LNCaP clone FGC (cell line): ENCODE measurements around the gene MUL1.
A peak's percentile ranks its signal among the peaks of the same experiment; 100 is the strongest.
"Not testable (repeated sequence)": the region's sequence is repeated elsewhere in the genome, so short reads cannot be mapped to it uniquely, and the experiment has no call there.

Experiments used
- DNase-seq: peaks from one replicate; pipeline ENCODE4 v3.0.0-alpha.2; 2011; ENCODE audit warnings: low read depth
- H3K4me3 ChIP-seq: 2 replicates; pipeline ENCODE4 v1.5.1; 2011; ENCODE audit warnings: mild to moderate bottlenecking, low read depth, low read length, control low read depth
- TF ChIP-seq, protein P1 (sequence below): IDR thresholded peaks from 2 replicates; pipeline ENCODE4 v1.5.1; 2012; ENCODE audit warnings: mild to moderate bottlenecking; ENCODE audit not compliant: control insufficient read depth, insufficient read depth; ENCODE audit errors: extremely low read depth

Gene MUL1

DNA sequence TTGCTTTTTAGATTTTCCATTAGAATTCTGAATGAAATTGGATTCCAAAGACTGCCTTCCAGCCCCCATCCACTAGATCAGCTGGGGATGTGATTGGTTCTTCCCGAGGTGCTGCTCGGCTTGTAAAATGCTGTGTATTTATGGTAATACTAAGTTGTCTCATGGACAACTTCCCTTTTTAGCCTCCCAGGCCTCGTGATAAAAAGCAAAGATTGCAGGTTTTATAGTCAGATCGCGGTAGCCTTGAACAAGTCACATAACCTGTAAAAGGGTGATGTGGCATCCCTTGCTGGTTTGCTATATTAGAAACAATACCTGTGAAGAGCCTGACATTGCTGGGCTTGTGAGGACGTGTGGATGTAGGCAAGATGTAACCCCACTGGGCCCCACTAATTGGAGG lies 10.4 kb downstream of the MUL1 start:
- DNase-seq: no peak
- TF ChIP-seq, protein P1, sequence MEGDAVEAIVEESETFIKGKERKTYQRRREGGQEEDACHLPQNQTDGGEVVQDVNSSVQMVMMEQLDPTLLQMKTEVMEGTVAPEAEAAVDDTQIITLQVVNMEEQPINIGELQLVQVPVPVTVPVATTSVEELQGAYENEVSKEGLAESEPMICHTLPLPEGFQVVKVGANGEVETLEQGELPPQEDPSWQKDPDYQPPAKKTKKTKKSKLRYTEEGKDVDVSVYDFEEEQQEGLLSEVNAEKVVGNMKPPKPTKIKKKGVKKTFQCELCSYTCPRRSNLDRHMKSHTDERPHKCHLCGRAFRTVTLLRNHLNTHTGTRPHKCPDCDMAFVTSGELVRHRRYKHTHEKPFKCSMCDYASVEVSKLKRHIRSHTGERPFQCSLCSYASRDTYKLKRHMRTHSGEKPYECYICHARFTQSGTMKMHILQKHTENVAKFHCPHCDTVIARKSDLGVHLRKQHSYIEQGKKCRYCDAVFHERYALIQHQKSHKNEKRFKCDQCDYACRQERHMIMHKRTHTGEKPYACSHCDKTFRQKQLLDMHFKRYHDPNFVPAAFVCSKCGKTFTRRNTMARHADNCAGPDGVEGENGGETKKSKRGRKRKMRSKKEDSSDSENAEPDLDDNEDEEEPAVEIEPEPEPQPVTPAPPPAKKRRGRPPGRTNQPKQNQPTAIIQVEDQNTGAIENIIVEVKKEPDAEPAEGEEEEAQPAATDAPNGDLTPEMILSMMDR: no peak
- no peak overlapping the region for H3K4me3 ChIP-seq

DNA sequence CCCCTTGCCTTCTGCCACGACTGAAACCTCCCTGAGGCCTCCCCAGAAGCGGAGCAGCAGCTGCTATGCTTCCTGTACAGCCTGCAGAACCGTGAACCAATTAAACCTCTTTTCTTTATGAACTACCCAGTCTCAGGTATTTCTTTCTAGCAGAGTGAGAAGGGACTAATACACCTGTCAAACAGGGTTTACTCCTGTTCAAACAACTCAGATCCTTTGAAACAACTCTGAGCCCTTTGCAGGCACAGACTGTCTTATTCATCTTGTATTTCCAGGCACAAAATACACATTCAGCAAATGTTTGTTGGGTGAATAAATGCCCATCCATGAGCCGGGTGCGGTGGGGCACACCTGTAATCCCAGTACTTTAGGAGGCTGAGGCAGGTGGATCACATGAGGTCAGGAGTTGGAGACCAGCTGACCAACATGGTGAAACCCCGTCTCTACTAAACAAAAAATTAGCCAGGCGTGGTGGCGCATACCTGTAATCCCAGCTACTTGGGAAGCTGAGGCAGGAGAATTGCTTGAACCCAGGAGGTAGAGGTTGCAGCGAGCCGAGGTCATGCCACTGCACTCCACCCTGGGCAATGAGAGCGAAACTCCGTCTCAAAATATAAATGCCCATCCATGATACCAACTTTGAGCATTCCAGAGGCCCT lies 11.1 kb downstream of the MUL1 start:
- H3K4me3 ChIP-seq, DNase-seq: not testable (repeated sequence)

DNA sequence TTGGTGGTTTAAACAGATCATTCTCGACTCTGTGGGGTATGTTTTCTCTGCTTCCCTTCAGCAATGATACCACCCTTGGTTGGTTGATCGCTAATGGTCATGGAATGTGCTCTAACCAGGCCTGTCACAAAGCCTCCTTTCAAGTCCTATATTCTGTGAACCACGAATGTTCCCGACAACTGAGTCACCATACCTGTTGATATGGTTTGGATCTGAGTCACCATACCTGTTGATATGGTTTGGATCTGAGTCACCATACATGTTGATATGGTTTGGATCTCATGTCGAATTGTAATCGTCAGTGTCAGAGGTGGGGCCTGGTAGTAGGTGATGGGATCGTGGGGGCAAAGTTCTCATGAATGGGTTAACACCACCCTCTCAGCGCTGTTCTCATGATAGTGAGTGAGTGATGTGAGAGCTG lies 11.7 kb downstream of the MUL1 start:
- H3K4me3 ChIP-seq: no peak overlapping the region
- TF ChIP-seq, protein P1: no peak
- DNase-seq: no peak

DNA sequence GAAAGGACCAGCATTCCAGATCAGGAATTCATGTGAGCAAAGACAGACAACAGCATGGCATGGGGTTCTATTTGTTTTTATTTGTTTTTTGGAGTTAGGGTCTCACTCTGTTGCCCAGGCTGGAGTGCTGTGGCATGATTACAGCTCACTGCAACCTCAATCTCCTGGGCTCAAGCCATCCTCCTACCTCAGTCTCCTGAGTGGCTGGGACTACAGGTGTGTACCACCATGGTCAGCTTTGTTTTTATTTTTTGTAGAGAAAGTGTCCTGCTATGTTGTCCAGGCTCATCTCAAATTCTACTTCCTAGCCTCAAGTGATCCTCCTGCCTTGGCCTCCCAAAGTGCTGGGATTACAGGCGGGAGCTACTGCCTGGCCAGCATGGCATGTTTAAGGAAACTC lies 12.3 kb downstream of the MUL1 start:
- H3K4me3 ChIP-seq: no peak overlapping the region
- TF ChIP-seq, protein P1: no peak
- DNase-seq: no peak

DNA sequence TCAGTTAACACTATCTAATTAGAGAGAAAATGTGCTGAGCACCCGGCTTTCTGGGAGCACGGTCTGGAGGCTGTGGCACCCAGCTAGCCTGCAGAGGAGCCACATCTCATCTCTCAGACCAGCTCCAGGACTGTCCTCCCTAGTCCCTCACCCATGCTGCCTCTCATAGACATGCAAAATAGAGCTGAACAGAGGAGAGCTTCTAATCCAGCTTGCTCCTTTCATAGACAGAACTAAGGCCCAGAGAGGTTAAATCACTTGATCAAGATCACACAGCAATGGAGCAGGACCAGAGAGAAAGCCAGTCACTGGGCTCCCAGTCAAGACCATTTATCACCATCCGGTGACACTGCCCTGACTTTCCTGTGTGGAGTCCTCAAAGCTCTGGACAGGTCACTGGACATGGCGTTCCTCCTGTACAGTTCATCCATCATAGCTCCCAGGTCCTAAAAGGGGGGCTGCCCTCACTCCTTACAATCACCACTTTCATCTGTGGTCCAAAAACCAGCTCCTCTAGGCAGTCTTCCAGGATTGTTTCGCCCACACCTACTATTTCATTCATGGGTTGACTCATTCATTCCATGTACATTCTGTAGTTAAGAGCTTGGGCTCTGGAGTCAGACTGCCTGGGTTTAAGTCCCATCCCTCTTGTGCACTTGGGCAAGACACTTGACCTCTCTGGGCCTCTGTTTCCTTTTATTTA lies 13.2 kb downstream of the MUL1 start:
- DNase-seq: no peak
- TF ChIP-seq, protein P1: no peak
- no peak overlapping the region for H3K4me3 ChIP-seq

DNA sequence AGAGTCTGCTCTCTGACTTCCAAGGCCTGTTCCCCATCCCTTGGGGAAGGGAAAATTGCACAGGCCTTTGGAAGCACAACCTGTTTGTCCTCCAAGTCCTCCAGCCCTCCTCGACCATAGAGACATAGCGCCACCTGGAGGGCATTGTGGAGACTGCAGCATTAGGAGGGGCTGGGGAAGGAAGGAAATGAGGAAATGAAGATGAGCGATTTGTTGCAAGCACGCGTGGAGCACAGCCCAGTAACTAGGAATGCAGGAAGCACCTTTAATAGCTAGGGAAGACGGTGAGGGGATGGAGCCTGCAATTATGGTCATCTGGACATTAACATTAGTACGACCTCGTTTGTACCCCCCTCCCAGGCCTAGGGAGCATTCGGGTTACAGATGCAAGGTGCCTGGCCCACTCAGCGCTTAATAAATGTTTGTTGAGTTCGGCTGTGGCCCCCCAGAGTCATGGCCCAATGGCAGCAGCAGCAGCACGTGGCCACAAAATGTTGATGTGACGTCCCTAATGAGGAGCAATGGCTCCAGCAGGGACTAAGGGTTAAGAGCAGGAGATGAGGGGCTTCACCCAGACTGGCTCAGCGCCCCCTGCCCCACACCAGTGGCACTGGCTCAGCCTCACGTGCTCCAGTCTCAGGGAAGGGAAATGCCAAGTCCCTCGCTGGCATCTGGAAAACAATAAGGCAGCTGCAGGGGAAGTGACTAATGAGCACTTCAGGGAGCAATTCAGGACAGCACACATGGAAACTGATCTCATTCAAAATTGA lies 13.9 kb downstream of the MUL1 start:
- TF ChIP-seq, protein P1: peak; percentile 93
- peak; percentile 75 for DNase-seq
- no peak overlapping the region for H3K4me3 ChIP-seq

DNA sequence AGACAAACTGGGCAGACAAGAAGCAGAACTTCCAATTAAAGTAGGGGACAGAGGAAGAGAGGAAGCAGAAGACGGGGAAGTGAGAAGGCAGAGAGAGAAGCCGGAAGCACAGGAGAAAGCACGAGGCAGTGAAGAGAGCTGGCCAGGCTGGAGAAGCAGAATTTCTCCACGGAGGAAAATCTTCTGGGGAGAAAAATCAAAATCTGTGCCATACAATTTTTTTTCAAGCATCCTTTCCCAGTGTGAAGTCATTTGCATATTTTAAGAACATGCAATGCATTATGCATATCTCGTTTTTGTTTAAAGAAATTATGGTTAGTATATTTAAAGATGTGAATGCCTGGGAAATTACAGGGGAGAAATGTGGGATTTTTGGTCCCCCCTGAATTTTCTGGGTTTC lies 14.6 kb downstream of the MUL1 start:
- TF ChIP-seq, protein P1: no peak
- H3K4me3 ChIP-seq: no peak overlapping the region
- DNase-seq: no peak
